Neural cell (in vitro differentiated cells): ENCODE results near the gene ZFX. TPM values are rescaled to one million over a fixed set of nuclear protein-coding genes. Genes with fewer than 3 reads are reported as not detected.

Experiments
- H2AFZ ChIP-seq: fragments of 200-600, 300-800 bp; sonication (generic), shearing (Covaris generic); 2 replicates; pipeline ENCODE4 v1.6.0; 2014; ENCODE audit warnings: low read depth, mild to moderate bottlenecking, antibody characterized with exemption, low read length, moderate library complexity
- H3F3A ChIP-seq: fragments of 200-600 bp; shearing (Covaris generic); 2 replicates; pipeline ENCODE4 v1.6.1; 2016; ENCODE audit warnings: mild to moderate bottlenecking, moderate library complexity, mixed read lengths, antibody characterized with exemption, low read length; ENCODE audit not compliant: insufficient read depth, poor library complexity, severe bottlenecking
- H3K27ac ChIP-seq: fragments of 200-600, 300-800 bp; sonication (generic), shearing (Covaris generic); 2 replicates; pipeline ENCODE4 v1.5.1; 2014; ENCODE audit warnings: mild to moderate bottlenecking, low read length, moderate library complexity
- H3K27me3 ChIP-seq: fragments of 300-800, 200-600 bp; sonication (generic), shearing (Covaris generic); 2 replicates; pipeline ENCODE4 v1.6.0; 2014; ENCODE audit warnings: mild to moderate bottlenecking, low read depth, low read length, moderate library complexity; ENCODE audit not compliant: insufficient read depth
- H3K36me3 ChIP-seq: fragments of 300-800, 200-600 bp; sonication (generic), shearing (Covaris generic); 2 replicates; pipeline ENCODE4 v1.5.1; 2014; ENCODE audit warnings: mild to moderate bottlenecking, antibody characterized with exemption, low read length, moderate library complexity; ENCODE audit not compliant: insufficient read depth
- H3K4me2 ChIP-seq: fragments of 300-800, 200-600 bp; sonication (generic), shearing (Covaris generic); 2 replicates; pipeline ENCODE4 v1.6.0; 2014; ENCODE audit warnings: mild to moderate bottlenecking, low read length
- H3K4me3 ChIP-seq: fragments of 300-800, 200-600 bp; sonication (generic), shearing (Covaris generic); 2 replicates; pipeline ENCODE4 v1.5.1; 2014; ENCODE audit warnings: mild to moderate bottlenecking, low read length, moderate library complexity
- H3K79me2 ChIP-seq: fragments of 200-600 bp; shearing (Covaris generic); replicated peaks from 2 replicates; pipeline ENCODE4 v1.6.0; 2014; ENCODE audit warnings: mild to moderate bottlenecking, low read length, moderate library complexity; ENCODE audit not compliant: insufficient read depth
- H3K9ac ChIP-seq: fragments of 300-800, 200-600 bp; sonication (generic), shearing (Covaris generic); 2 replicates; pipeline ENCODE4 v1.6.1; 2016; ENCODE audit warnings: mild to moderate bottlenecking, low read length, mixed read lengths
- H3K9me2 ChIP-seq: fragments of 200-600 bp; shearing (Covaris generic); 2 replicates; pipeline ENCODE4 v1.6.1; 2016; ENCODE audit warnings: mild to moderate bottlenecking, low read length, mixed read lengths; ENCODE audit not compliant: insufficient read depth
- H3K9me3 ChIP-seq: fragments of 200-600, 300-800 bp; sonication (generic), shearing (Covaris generic); 2 replicates; pipeline ENCODE4 v1.6.1; 2016; ENCODE audit warnings: mild to moderate bottlenecking, mixed run types, low read length, moderate library complexity, mixed read lengths
- H4K20me1 ChIP-seq: fragments of 200-600 bp; shearing (Covaris generic); 2 replicates; pipeline ENCODE4 v1.6.1; 2016; ENCODE audit warnings: mild to moderate bottlenecking, mixed run types; ENCODE audit not compliant: insufficient read depth
- EP300 ChIP-seq: fragments of 450-650 bp; conservative IDR thresholded peaks from 2 replicates; pipeline ENCODE4 v1.6.1; 2014; ENCODE audit warnings: antibody characterized with exemption, mild to moderate bottlenecking, moderate library complexity; ENCODE audit not compliant: poor library complexity, severe bottlenecking
- EZH2 ChIP-seq: fragments of 200-600, 300-800 bp; shearing (Covaris generic), sonication (generic); IDR thresholded peaks from 2 replicates; pipeline ENCODE4 v1.6.1; 2014; ENCODE audit warnings: antibody characterized with exemption, low read length, borderline replicate concordance, mild to moderate bottlenecking; ENCODE audit not compliant: insufficient read depth, poor library complexity, severe bottlenecking
- MXI1 ChIP-seq: fragments of 450-650 bp; conservative IDR thresholded peaks from 2 replicates; pipeline ENCODE4 v1.6.1; 2014; ENCODE audit warnings: antibody characterized with exemption, mild to moderate bottlenecking; ENCODE audit not compliant: poor library complexity, severe bottlenecking
- POLR2AphosphoS5 ChIP-seq: IDR thresholded peaks from 2 replicates; pipeline ENCODE4 v1.6.1; 2012
- RAD21 ChIP-seq: fragments of 450-650 bp; conservative IDR thresholded peaks from 2 replicates; pipeline ENCODE4 v1.6.1; 2014; ENCODE audit warnings: antibody characterized with exemption, mild to moderate bottlenecking, moderate library complexity
- SMC3 ChIP-seq: fragments of 450-650 bp; conservative IDR thresholded peaks from 2 replicates; pipeline ENCODE4 v1.6.1; 2014; ENCODE audit warnings: antibody characterized with exemption, mild to moderate bottlenecking, moderate library complexity; ENCODE audit not compliant: poor library complexity
- TAF1 ChIP-seq: IDR thresholded peaks from 2 replicates; pipeline ENCODE4 v1.6.1; 2012; ENCODE audit warnings: low read depth
- polyA plus RNA-seq: library from polyadenylated mRNA; depleted of rRNA; stranded (reverse); fragments of >200 nt; gene quantifications from 2 replicates; pipeline ENCODE4 v1.2.3, GENCODE V29; 2014
- TF ChIP-seq, protein P1 (sequence below): IDR thresholded peaks from 2 replicates; pipeline ENCODE4 v1.6.1; 2012; ENCODE audit warnings: borderline replicate concordance
- TF ChIP-seq, protein P2 (sequence below): fragments of 450-650 bp; IDR thresholded peaks from 2 replicates; pipeline ENCODE4 v1.5.1; 2014; ENCODE audit warnings: antibody characterized with exemption, mild to moderate bottlenecking, moderate library complexity; ENCODE audit not compliant: poor library complexity, severe bottlenecking

Gene ZFX
- polyA plus RNA-seq, 1 donor from 2014 or later, result 12.5 TPM

DNA sequence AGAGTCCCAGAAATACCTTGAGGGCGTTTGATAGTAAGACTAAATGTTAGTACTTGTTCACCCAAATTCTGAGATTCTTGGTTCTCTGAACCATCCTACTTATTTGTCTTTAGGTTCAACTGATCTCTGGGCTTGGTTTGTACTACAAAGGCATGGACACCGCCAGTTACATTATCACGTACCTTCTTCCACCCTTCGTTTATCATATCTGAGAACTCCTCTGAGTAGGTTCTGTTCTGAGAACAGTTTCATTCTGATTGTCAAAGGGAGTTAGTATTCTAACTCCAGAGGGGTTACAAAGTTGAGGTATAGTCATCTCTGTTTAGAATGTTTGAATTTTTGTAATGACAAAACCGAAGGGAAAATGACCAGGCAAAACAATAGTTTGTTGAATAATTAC lies 19.3 kb downstream of the ZFX start:
- Histone ChIP-seq H3K4me2 (no peak overlapping the region), H3K27ac (no peak overlapping the region), H4K20me1 (no peaks in the 10 kb centered on the region)

DNA sequence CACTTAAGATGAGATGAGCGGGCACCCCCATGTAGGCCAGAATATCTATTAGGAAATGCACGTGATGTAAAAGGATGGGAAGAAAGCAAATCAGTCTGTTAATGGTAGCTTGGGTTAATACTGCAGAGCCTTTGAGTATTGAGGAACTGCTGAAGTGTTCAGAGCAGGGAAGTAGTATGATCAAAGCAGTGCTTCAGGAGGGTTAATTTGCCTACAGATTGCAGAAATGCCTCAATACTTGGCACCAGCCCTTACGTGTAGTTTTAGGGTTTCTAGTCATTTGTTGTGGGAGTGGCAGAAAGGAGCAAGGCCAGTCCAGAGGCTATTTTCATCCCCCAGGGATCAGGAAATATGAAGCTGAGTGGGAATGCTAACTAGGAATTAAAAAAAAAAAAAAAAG lies 19.7 kb downstream of the ZFX start:
- no peaks in the 10 kb centered on the region for H3K9me2 ChIP-seq
- no peaks in the 10 kb centered on the region for H4K20me1 ChIP-seq
- no peak overlapping the region for H3K4me2 ChIP-seq

More for the DNA sequence above, 19.3 kb downstream of the ZFX start:
- no peak overlapping the region for H2AFZ ChIP-seq
- no peaks in the 10 kb centered on the region for H3K36me3 ChIP-seq
- no peak overlapping the region for H3K9ac ChIP-seq
- TF ChIP-seq MXI1 (no peak), RAD21 (no peak), EP300 (no peak), POLR2AphosphoS5 (no peak), TAF1 (no peak), EZH2 (no peak), SMC3 (no peak)
- TF ChIP-seq, protein P1, sequence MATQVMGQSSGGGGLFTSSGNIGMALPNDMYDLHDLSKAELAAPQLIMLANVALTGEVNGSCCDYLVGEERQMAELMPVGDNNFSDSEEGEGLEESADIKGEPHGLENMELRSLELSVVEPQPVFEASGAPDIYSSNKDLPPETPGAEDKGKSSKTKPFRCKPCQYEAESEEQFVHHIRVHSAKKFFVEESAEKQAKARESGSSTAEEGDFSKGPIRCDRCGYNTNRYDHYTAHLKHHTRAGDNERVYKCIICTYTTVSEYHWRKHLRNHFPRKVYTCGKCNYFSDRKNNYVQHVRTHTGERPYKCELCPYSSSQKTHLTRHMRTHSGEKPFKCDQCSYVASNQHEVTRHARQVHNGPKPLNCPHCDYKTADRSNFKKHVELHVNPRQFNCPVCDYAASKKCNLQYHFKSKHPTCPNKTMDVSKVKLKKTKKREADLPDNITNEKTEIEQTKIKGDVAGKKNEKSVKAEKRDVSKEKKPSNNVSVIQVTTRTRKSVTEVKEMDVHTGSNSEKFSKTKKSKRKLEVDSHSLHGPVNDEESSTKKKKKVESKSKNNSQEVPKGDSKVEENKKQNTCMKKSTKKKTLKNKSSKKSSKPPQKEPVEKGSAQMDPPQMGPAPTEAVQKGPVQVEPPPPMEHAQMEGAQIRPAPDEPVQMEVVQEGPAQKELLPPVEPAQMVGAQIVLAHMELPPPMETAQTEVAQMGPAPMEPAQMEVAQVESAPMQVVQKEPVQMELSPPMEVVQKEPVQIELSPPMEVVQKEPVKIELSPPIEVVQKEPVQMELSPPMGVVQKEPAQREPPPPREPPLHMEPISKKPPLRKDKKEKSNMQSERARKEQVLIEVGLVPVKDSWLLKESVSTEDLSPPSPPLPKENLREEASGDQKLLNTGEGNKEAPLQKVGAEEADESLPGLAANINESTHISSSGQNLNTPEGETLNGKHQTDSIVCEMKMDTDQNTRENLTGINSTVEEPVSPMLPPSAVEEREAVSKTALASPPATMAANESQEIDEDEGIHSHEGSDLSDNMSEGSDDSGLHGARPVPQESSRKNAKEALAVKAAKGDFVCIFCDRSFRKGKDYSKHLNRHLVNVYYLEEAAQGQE, result no peak
- TF ChIP-seq, protein P2, sequence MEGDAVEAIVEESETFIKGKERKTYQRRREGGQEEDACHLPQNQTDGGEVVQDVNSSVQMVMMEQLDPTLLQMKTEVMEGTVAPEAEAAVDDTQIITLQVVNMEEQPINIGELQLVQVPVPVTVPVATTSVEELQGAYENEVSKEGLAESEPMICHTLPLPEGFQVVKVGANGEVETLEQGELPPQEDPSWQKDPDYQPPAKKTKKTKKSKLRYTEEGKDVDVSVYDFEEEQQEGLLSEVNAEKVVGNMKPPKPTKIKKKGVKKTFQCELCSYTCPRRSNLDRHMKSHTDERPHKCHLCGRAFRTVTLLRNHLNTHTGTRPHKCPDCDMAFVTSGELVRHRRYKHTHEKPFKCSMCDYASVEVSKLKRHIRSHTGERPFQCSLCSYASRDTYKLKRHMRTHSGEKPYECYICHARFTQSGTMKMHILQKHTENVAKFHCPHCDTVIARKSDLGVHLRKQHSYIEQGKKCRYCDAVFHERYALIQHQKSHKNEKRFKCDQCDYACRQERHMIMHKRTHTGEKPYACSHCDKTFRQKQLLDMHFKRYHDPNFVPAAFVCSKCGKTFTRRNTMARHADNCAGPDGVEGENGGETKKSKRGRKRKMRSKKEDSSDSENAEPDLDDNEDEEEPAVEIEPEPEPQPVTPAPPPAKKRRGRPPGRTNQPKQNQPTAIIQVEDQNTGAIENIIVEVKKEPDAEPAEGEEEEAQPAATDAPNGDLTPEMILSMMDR, result no peak
- no peaks in the 10 kb centered on the region for H3K9me3 ChIP-seq
- H3F3A ChIP-seq, result no peaks in the 10 kb centered on the region
- no peaks in the 10 kb centered on the region for H3K9me2 ChIP-seq
- no peaks in the 10 kb centered on the region for H3K27me3 ChIP-seq
- no peaks in the 10 kb centered on the region for H3K79me2 ChIP-seq
- H3K4me3 ChIP-seq, result no peak overlapping the region

More for the DNA sequence above, 19.7 kb downstream of the ZFX start:
- Histone ChIP-seq H3K9me3 (no peaks in the 10 kb centered on the region), H3K9ac (no peak overlapping the region), H3F3A (no peaks in the 10 kb centered on the region), H3K27ac (no peak overlapping the region), H3K4me3 (no peak overlapping the region), H2AFZ (no peak overlapping the region), H3K36me3 (no peaks in the 10 kb centered on the region), H3K79me2 (no peaks in the 10 kb centered on the region), H3K27me3 (no peaks in the 10 kb centered on the region)
- TF ChIP-seq TAF1 (no peak), SMC3 (no peak), RAD21 (no peak), MXI1 (no peak), EP300 (no peak)
- TF ChIP-seq, protein P1, result no peak
